ENCODE measurements around the gene LY9.
"Not testable (repeated sequence)": the region's sequence is repeated elsewhere in the genome, so short reads cannot be mapped to it uniquely, and the experiment has no call there.

Gene LY9

DNA sequence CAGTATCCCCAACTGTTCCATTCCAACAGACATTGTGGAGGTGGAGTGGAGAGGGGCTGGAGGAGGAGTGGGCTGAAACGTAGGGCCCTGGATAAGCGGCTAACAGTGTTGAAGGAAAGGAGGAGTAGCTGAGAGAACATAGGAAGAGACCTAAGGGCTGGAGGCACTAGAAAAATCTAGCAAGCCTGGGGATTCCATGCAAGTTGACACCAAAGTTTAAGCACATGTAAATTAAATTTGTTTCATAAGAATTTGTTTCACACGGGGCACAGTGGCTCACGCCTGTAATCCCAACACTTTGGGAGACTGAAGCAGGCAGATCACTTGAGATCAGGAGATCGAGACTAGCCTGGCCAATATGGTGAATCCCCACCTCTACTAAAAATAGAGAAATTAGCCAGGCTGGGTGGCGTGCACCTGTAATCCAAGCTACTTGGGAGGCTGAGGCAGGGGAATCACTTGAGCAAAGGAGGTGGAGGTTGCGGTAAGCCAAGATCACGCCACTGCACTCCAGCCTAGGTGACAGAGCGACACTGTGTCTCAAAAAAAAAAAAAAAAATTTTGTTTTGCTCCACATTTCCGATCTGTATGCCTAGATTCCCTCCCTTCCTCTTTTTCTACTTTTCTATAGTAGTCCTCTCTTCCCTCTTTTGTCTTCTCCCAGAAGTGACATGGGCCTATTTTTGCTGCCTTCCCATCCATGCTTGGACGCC is 67.2 kb downstream of the LY9 start:
- H3K27ac ChIP-seq, result no peak overlapping the region
- TF ChIP-seq, protein P1, sequence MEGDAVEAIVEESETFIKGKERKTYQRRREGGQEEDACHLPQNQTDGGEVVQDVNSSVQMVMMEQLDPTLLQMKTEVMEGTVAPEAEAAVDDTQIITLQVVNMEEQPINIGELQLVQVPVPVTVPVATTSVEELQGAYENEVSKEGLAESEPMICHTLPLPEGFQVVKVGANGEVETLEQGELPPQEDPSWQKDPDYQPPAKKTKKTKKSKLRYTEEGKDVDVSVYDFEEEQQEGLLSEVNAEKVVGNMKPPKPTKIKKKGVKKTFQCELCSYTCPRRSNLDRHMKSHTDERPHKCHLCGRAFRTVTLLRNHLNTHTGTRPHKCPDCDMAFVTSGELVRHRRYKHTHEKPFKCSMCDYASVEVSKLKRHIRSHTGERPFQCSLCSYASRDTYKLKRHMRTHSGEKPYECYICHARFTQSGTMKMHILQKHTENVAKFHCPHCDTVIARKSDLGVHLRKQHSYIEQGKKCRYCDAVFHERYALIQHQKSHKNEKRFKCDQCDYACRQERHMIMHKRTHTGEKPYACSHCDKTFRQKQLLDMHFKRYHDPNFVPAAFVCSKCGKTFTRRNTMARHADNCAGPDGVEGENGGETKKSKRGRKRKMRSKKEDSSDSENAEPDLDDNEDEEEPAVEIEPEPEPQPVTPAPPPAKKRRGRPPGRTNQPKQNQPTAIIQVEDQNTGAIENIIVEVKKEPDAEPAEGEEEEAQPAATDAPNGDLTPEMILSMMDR (conservative IDR thresholded peaks at IDR 0.05), result no peak

DNA sequence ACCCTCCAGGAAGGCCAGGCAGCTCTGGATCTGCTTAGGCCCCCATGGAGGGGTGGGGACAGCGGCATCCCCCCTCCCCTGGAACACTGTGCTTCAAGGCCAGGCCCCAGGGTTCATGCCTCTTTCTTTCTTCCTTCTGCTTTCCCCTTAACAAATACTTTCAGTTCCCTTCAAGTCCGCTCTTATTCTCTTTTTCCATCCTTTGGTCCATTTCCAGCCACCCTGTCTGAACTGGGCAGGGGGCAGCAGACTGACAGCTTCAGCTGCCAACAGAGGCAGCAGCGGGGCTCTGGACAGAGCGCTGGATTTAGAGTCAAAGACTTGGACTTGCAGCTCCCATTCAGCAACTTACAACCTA is 67.8 kb downstream of the LY9 start:
- H3K27ac ChIP-seq, result no peak overlapping the region
- TF ChIP-seq, protein P1 (conservative IDR thresholded peaks at IDR 0.05), result no peak

DNA sequence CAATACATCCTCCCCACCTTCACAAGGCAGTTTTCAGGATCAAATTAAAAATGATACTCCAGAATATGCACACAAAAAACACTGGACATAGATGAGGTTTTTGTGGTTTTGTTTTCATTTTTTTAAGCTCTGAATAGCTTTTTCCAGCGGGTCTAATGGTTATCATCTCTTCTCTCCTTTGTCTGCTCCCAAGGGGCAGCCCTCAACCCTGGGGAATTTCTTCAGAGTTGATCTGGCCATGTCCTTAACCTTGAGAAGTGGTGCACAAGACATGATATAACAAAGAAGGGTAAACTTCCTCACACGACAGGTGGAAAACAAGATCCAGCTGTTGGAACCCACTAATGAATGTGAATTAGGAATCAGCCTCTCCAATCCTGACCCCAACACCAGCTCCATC is 68.2 kb downstream of the LY9 start:
- H3K27ac ChIP-seq, result no peak overlapping the region

DNA sequence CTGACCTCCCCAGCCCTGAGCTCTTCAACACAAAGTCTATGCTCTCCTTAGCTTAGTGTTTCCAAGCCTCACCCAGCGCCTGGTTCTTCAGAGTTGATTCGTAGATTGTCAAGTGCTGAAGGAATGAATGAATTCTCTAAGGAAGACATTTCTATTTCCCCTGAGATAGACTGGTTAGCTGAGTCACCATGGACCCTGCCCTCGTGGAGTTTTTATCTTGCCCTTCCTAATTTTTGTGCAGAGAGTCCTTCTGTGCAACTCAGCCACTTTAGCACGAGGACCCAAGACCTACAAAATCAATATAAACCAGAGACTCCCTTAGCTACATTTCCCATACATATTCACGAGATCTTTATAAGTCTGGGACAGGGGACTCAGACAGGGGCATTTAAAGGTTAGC is 69.4 kb downstream of the LY9 start:
- TF ChIP-seq, protein P1 (conservative IDR thresholded peaks at IDR 0.05), result no peak
- H3K27ac ChIP-seq, result no peak overlapping the region

More for the DNA sequence above, 68.2 kb downstream of the LY9 start:
- TF ChIP-seq, protein P1 (conservative IDR thresholded peaks at IDR 0.05), result no peak

DNA sequence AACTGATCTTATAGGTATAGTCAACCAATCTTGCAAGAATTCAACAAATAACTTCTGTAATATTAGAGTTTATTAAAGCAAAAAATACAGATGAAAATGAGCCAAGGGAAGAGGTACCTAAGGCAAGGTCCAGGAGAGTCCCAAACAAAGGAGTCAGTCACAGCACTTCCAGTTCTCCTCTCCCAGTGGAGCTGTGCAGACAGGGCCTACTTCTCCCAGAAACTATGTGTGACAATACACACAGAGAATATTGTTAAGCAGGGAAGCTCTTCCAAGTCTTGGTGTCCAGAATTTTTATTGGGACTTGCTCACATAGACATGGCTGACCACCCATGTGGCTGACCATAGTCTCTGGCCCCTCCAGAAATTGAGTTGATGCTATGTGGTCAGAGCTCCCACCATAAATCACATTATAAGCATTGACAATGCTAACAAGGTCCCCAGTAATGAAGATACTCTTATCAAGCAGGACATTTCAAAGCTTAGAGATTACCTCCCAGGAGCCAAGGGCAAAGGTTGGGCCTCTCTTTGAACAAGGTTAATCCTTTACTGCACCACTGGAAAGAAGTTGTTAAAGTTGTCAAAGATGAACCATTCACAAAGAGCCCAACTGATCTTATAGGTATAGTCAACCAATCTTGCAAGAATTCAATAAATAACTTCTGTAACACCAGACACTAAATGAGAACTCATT is 70.2 kb downstream of the LY9 start:
- H3K27ac ChIP-seq, result no peak overlapping the region

DNA sequence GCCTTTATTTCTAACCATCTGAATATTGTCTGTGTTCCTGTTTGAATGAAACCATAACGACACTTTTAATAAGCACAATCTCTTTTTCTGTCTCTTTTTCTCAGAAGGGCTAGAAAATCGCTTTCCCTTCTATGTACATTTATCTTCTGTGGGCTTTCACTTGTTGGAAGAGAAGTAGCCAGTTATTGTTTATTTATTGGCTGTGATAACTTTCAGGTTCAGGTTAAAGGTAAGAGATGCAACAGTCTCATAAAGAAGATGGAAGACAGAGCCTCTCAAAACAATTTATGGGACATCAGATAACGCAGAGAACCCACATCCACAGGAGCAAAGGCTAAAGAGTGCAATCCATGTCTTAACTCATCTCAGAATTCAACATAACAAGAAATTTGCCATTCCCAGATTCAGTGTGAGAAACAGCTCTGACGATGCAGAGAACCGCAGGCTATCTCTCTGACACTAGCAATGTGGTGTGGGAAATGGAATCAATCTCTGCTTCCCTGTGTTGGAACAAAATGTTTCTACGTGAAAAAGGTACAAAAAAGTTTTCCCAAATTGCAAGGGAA is 70.8 kb downstream of the LY9 start:
- TF ChIP-seq, protein P1 (conservative IDR thresholded peaks at IDR 0.05), result no peak

More for the DNA sequence above, 70.2 kb downstream of the LY9 start:
- TF ChIP-seq, protein P1 (conservative IDR thresholded peaks at IDR 0.05), result no peak

DNA sequence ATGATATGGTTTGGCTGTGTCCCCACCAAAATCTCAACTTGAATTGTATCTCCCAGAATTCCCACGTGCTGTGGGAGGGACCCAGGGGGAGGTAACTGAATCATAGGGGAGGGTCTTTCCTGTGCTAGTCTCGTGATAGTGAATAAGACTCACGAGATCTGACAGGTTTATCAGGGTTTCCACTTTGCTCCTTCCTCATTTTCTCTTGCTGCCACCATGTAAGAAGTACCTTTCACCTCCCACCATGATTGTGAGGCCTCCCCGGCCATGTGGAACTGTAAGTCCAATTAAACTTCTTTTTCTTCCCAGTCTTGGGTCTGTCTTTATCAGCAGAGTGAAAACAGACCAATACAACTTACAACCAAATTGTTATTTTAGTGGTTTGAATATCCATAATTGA is 71.7 kb downstream of the LY9 start:
- not testable (repeated sequence) for H3K27ac ChIP-seq

More for the DNA sequence above, 70.8 kb downstream of the LY9 start:
- no peak overlapping the region for H3K27ac ChIP-seq

DNA sequence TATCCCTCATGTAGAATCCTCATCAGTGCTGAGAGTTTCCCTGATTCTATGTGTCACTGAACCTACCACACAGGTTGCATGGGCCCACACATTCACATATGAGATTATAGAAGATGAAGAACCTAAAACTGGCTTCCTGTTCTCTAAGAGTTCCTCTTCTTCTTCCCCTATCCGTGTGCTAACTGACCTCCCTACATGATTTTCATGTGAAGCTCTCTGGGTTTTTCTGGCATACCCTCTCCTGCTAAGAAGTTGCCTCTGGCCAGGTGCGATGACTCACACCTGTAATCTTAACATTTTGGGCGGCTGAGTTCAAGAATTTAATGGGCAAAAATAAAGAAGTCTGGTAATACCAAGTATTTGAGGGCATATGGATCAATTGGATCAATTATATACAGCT is 72.2 kb downstream of the LY9 start:
- H3K27ac ChIP-seq, result no peak overlapping the region
- TF ChIP-seq, protein P1 (conservative IDR thresholded peaks at IDR 0.05), result no peak

All from VCaP (cell line).